Heart left ventricle (tissue), 16 donors: ENCODE data around the gene KRT39. TPM values are rescaled to one million over a fixed set of nuclear protein-coding genes. Genes with fewer than 3 reads are reported as not detected.

Experiments used
- ATAC-seq, 4 donors: fragments of 200-7000 bp; cut with Tn5 transposase; one replicate each; pipeline ENCODE4 v1.9.1; 2020 to 2022; ENCODE audit warnings: moderate library complexity in 4 of 4, mild to moderate bottlenecking in 3 of 4, moderate number of reproducible peaks in 1 of 4
- DNase-seq, 5 donors: peaks; one replicate each; pipeline ENCODE4 v3.0.0-alpha.2; 2020
- H3K27ac ChIP-seq, 12 donors: fragments of 200-600 bp; sonication (generic) in 4 of 12; one replicate each; pipeline versions ENCODE4 v1.5.0 to v1.8.0; 2016 to 2022; ENCODE audit warnings: mild to moderate bottlenecking in 2 of 12
- H3K27me3 ChIP-seq, 9 donors: fragments of 200-600 bp; sonication (generic) in 2 of 9; one replicate each; pipeline versions ENCODE4 v1.5.1 to v1.8.0; 2016 to 2022; ENCODE audit warnings: mild to moderate bottlenecking in 3 of 9
- H3K36me3 ChIP-seq, 9 donors: fragments of 200-600 bp; sonication (generic) in 2 of 9; one replicate each; pipeline versions ENCODE4 v1.5.0 to v1.8.0; 2018 to 2022; ENCODE audit warnings: mild to moderate bottlenecking in 2 of 9
- H3K4me1 ChIP-seq, 12 donors: fragments of 200-600 bp; sonication (generic) in 4 of 12; one replicate each; pipeline versions ENCODE4 v1.5.0 to v1.8.0; 2016 to 2022; ENCODE audit warnings: mild to moderate bottlenecking in 3 of 12
- H3K4me3 ChIP-seq, 12 donors: fragments of 200-600 bp; sonication (generic) in 4 of 12; one replicate each; pipeline versions ENCODE4 v1.5.0 to v1.8.0; 2017 to 2022; ENCODE audit warnings: mild to moderate bottlenecking in 9 of 12, moderate library complexity in 4 of 12
- H3K9me3 ChIP-seq, 12 donors: fragments of 200-600 bp; sonication (generic) in 4 of 12; one replicate each; pipeline versions ENCODE4 v1.5.0 to v1.8.0; 2016 to 2022; ENCODE audit warnings: mild to moderate bottlenecking in 1 of 12
- POLR2A ChIP-seq, 2 donors: fragments of 450-650 bp; IDR thresholded peaks; one replicate each; pipeline ENCODE4 v1.6.1; 2017; ENCODE audit warnings: antibody characterized with exemption in 2 of 2, mild to moderate bottlenecking in 2 of 2, moderate library complexity in 2 of 2
- WGBS, 4 donors: extraction: QIAGEN DNeasy Blood & Tissue Kit in 2 of 4; methylation state at CpG; one replicate each; pipeline versions ENCODE4 v1.1.5 to v1.1.7; 2013 to 2018; 5-methylcytosine and 5-hydroxymethylcytosine counted together
- intact Hi-C, 10 donors: fragments of 100-400 bp; cut with DNase I; formaldehyde crosslinking; loops; one replicate each; pipeline versions ENCODE4 v1.11.1 to v1.14.2; 2022
- polyA plus RNA-seq, 2 donors: library from polyadenylated mRNA; stranded (reverse); fragments of 200-250 nt; gene quantifications; one replicate each; pipeline ENCODE4 v1.2.3, GENCODE V29; 2013
- total RNA-seq, 9 donors: library from RNA; depleted of rRNA in 2 of 9; stranded (reverse); fragments of >200 nt in 2 of 9; fragmentation: NEBNext Ultra II Directional in 3 of 9; extraction: Animal tissue kit (Norgen Biotek cat#: 25700) in 3 of 9; gene quantifications; one replicate each; pipeline versions ENCODE4 v1.1.0 to v1.2.4, GENCODE V29; 2016 to 2023
- TF ChIP-seq, protein P1 (sequence below), 12 donors: fragments of 200-600 bp; sonication (generic) in 4 of 12; IDR thresholded peaks; one replicate each; pipeline versions ENCODE4 v1.5.0 to v1.8.0; 2018 to 2022; ENCODE audit warnings: antibody characterized with exemption in 12 of 12, mild to moderate bottlenecking in 5 of 12
- donor health status: ischemic (EF 13 %, LVEDD 7.1; RV severe dilation, severe dysfunction).
- donor health status: healthy with polysubstance abuse.
- donor health status: DM: no; HTN: yes; CAD: no.
- donor health status: DM: no; HTN: no; CAD: no.
- donor health status: ischemic (EF 25% LVEDD 6.9; RV normal size, moderate dysfunction).
- donor health status: ischemic (EF 25% LVEDD 5.7; RV mildly dilated, moderate dysfunction).
- donor health status: healthy.
- donor health status: DM: yes; HTN: yes; CAD: no.
- donor health status: ischemic (EF 35%, LVEDD 5.7; RV mildly dilated, moderate dysfunction).
- donor health status: nonischemic (EF 11% LVEDD 7.7; RV severe dilation, severe dysfunction).
- donor health status: DM: yes; HTN: yes; CAD: no.
- donor health status: PGD.
- donor health status: ischemic (EF 29% LVEDD 5.4; RV normal size, mild dysfunction).
- donor health status: nonischemic (EF 23%, LVEDD 6.1; RV moderate dilation, normal function).

Gene KRT39
- total and polyA plus RNA-seq, 11 donors: not detected

DNA sequence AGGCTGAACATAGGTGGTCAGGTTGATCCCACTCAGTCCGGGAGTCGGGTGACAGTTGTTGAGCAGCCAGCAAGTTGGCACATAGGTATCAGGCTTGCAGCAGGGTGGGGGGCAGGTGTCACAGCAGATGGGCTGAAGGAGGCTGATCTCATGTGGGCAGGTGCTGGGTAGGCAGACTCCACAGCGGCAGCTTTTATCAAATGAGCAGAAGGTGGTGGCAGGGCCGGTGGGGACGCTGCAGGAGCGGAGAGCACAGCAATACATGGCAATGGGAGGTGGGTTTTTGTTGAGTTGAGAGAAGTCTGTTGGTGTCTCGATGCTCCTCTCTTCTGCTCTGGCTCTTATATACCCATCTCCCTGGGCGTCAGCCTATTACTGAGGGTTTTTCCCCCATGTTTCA is 42.1 kb upstream of the KRT39 start, which contains the start of gene KRTAP3-1:
Gene KRTAP3-1, minus strand, starts transcription at position 318 of the 400 bp plus-strand sequence. Its CDS starts 54 bp downstream, at position 264.
- intact Hi-C loops: no loop called here
- H3K9me3 ChIP-seq: no peaks in the 10 kb centered on the region
- 72 to 80% (median 79%) methylated on average over 8 of the region's 8 CpGs for WGBS, 4 donors

DNA sequence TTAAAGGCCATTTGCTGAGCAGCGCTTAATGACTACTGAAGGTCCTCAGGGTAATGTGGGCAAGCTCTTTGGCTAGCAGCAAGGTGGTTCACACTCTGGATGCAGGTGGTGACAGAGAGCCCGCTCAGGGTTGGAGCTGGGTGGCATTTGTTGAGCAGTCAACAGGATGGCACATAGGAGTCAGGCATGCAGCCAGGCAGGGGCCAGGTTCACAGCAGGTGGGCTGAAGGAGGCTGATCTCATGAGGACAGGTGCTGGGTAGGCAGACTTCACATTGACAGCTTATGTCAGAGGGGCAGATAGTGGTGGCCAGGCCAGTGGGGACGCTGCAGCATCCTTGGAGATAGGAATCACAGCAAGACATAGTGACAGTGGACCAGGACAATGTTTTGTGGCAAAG is 37.6 kb upstream of the KRT39 start:
- Histone ChIP-seq H3K4me3 (no peak overlapping the region), H3K27ac (no peak overlapping the region), H3K9me3 (no peaks in the 10 kb centered on the region), H3K36me3 (no peaks in the 10 kb centered on the region), H3K27me3 (peaks cover 0 to 10% (median 0%) of the 10 kb centered on the region in 9 donors), H3K4me1 (no peaks in the 10 kb centered on the region)
- TF ChIP-seq, protein P1, sequence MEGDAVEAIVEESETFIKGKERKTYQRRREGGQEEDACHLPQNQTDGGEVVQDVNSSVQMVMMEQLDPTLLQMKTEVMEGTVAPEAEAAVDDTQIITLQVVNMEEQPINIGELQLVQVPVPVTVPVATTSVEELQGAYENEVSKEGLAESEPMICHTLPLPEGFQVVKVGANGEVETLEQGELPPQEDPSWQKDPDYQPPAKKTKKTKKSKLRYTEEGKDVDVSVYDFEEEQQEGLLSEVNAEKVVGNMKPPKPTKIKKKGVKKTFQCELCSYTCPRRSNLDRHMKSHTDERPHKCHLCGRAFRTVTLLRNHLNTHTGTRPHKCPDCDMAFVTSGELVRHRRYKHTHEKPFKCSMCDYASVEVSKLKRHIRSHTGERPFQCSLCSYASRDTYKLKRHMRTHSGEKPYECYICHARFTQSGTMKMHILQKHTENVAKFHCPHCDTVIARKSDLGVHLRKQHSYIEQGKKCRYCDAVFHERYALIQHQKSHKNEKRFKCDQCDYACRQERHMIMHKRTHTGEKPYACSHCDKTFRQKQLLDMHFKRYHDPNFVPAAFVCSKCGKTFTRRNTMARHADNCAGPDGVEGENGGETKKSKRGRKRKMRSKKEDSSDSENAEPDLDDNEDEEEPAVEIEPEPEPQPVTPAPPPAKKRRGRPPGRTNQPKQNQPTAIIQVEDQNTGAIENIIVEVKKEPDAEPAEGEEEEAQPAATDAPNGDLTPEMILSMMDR (IDR thresholded peaks at IDR 0.05): no peak
- TF ChIP-seq POLR2A (IDR thresholded peaks at IDR 0.05): no peak
- ATAC-seq (no peak), DNase-seq (no peak)
- intact Hi-C loops: no loop called here
- WGBS, 4 donors: 75 to 89% (median 84%) methylated on average over 3 of the region's 3 CpGs

More for the DNA sequence above, 42.1 kb upstream of the KRT39 start, which contains the start of gene KRTAP3-1:
- Histone ChIP-seq H3K4me1 (peaks cover 0 to 6% (median 0%) of the 10 kb centered on the region in 12 donors), H3K36me3 (no peaks in the 10 kb centered on the region), H3K27ac (no peak within 1 kb of the TSS), H3K4me3 (no peak within 1 kb of the TSS), H3K27me3 (no peaks in the 10 kb centered on the region)
- ATAC-seq (no peak), DNase-seq (no peak)
- TF ChIP-seq POLR2A (IDR thresholded peaks at IDR 0.05): no peak
- TF ChIP-seq, protein P1 (IDR thresholded peaks at IDR 0.05): no peak

DNA sequence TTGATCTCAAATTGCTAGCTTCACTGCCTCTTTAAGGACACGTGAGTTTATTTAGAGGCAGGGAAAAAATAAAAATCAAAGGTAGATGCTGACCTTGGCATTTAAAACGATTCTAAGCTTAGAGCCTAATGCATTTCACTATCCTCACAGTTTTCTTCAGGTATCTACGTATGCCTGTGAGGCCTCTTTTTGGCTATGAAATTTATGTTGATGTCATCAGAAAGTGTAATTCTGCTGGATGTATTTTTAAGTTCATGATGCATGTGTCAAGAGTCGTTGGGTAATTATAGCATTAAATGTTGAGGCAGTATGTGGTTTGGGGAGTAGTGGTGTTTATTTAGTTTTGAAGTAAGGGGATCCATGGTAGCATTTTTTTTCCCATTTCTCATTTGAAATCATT is 37.2 kb upstream of the KRT39 start:
- H3K4me1 ChIP-seq: no peaks in the 10 kb centered on the region
- TF ChIP-seq POLR2A (IDR thresholded peaks at IDR 0.05): no peak
- TF ChIP-seq, protein P1 (IDR thresholded peaks at IDR 0.05): no peak
- WGBS, 4 donors: 62 to 70% (median 69%) methylated on average over 4 of the region's 4 CpGs
- intact Hi-C loops: no loop called here
- H3K36me3 ChIP-seq: no peaks in the 10 kb centered on the region
- DNase-seq: no peak
- ATAC-seq: no peak
- no peaks in the 10 kb centered on the region for H3K9me3 ChIP-seq
- H3K27ac ChIP-seq: no peak overlapping the region
- no peak overlapping the region for H3K4me3 ChIP-seq
- peaks cover 0 to 10% (median 0%) of the 10 kb centered on the region in 9 donors for H3K27me3 ChIP-seq

DNA sequence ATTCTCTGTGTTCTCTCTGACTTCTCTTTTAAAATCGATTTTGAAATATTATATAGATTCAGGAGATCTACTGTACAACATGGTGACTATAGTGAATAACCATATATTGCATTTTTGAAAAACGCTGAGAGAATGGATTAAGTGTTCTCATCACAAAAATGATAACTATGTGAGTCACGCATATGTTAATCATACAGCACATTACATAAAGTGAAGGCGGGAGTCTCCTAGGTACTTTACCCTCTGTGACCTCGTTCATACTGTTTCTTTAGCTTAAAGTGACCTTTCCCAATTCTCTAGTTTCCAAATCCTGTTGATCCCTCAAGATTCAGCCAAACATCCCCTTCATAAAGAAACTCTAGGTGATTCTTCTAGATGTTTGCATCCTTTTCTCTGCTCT is 36.1 kb upstream of the KRT39 start:
- H3K9me3 ChIP-seq: no peaks in the 10 kb centered on the region
- H3K27ac ChIP-seq: no peak overlapping the region
- intact Hi-C loops: no loop called here
- no peak for ATAC-seq
- H3K4me1 ChIP-seq: no peaks in the 10 kb centered on the region
- TF ChIP-seq, protein P1 (IDR thresholded peaks at IDR 0.05): no peak
- no peak for TF ChIP-seq POLR2A (IDR thresholded peaks at IDR 0.05)
- DNase-seq: no peak
- H3K36me3 ChIP-seq: no peaks in the 10 kb centered on the region
- 57 to 62% (median 61%) methylated on average over 5 of the region's 5 CpGs for whole genome bisulfite sequencing, 4 donors
- H3K27me3 ChIP-seq: peaks cover 0 to 15% (median 0%) of the 10 kb centered on the region in 9 donors
- H3K4me3 ChIP-seq: no peak overlapping the region
